ENCODE measurements around the gene OLFM1. TPM values are rescaled to one million over a fixed set of nuclear protein-coding genes. Genes with fewer than 3 reads are reported as not detected.

The OLFM1 gene
- total and polyA plus RNA-seq, 2 of the 4 experiments (the other 2 are of a cell fraction): 0.36 to 0.38 TPM

DNA sequence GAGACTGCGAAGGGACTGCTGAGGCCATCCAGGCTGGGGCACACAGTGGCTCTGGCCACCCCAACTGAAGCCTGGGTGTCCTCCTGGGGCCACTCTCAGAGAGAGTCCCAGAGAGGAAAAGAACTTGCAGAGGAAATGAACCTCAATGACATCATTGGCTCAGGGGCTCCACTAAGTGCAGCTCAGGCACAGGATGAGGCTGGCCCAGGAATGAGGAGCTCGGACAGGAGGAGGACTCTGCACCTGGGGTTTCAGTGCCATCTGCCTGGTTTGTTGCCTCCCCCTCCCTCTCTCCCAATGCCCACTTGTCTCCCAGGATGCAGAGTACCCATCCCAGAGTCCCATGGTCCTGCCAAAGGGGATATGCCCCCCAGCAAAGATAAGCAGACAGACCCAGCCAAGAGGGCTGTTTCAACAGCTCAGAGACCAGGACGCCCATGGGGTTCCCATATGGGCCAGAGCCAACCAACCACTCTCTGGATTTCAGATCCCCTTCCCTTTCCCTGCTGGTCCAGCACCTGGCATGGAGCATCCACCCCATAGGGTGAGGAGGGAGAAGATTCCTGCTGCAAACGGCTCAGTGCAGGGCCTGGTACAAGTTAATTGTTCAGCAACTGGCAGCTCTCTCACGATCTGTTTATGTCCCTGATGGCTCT, 26.9 kb upstream of the OLFM1 start:
- dilution Hi-C loops (cut with HindIII; ENCODE audit: low sequenced_read_pairs, unreplicated experiment): no loop called here
- Histone ChIP-seq H3K56ac (ENCODE audit: extremely low read depth, insufficient read depth, low read length) (no peak overlapping the region), H3K18ac (ENCODE audit: low read depth, low read length) (no peak overlapping the region), H4K5ac (ENCODE audit: low read depth, low read length) (no peak overlapping the region), H2BK15ac (ENCODE audit: low read depth, low read length) (no peak overlapping the region), H3K79me1 (ENCODE audit: low read depth in 1 of 2, low read length in 2 of 2) (no peaks in the 10 kb centered on the region), H2BK120ac (ENCODE audit: low read depth, low read length) (no peak overlapping the region), H2BK5ac (ENCODE audit: low read depth, low read length, poor library complexity, severe bottlenecking) (no peak overlapping the region), H3K9ac (ENCODE audit: low read depth, low read length) (no peak overlapping the region), H3K9me1 (ENCODE audit: insufficient read depth, low read length) (no peaks in the 10 kb centered on the region), H3K4me3 (ENCODE audit: insufficient read depth, low read depth, low read length) (no peak overlapping the region), H3K27me3 (ENCODE audit: control insufficient read depth, insufficient read depth, low read length) (no peaks in the 10 kb centered on the region), H2AFZ (replicated peaks; ENCODE audit: low read length, poor library complexity) (no peak overlapping the region), H3K4me2 (ENCODE audit: low read depth, low read length) (no peak overlapping the region), H2BK20ac (ENCODE audit: low read depth, low read length) (no peak overlapping the region), H3K27ac (ENCODE audit: insufficient read depth, low read length) (no peak overlapping the region), H2AK9ac (replicated peaks; ENCODE audit: low read depth, low read length, poor library complexity) (no peak overlapping the region), H3K4me1 (ENCODE audit: control insufficient read depth, insufficient read depth, low read length) (no peaks in the 10 kb centered on the region), H3K23ac (ENCODE audit: low read depth, low read length) (no peak overlapping the region), H4K8ac (ENCODE audit: low read depth in 2 of 2, low read length in 2 of 2) (no peak overlapping the region), H4K20me1 (ENCODE audit: insufficient read depth, low read length) (no peaks in the 10 kb centered on the region), H3K36me3 (ENCODE audit: control insufficient read depth, insufficient read depth, low read length) (no peaks in the 10 kb centered on the region), H4K91ac (ENCODE audit: insufficient read depth, low read depth, low read length) (no peak overlapping the region), H3K4ac (ENCODE audit: low read depth, low read length) (no peak overlapping the region), H3K9me3 (ENCODE audit: control insufficient read depth, insufficient read depth, low read length) (no peaks in the 10 kb centered on the region; the same call in 1 of the 2 replicates), H3K14ac (replicated peaks; ENCODE audit: low read depth, low read length) (no peak overlapping the region), H2AK5ac (ENCODE audit: low read depth, low read length) (no peak overlapping the region)
- ATAC-seq (ENCODE audit: low read depth) (no peak), DNase-seq (no peak)
- in situ Hi-C loops (cut with MboI; ENCODE audit: low sequenced_read_pairs): no loop called here
- POLR2A ChIA-PET (ENCODE audit: unreplicated experiment): no interaction called here
- BruUV-seq (replicated peaks): no TSS peak
- TF ChIP-seq POLR2A (IDR thresholded peaks at IDR 0.05; ENCODE audit: low read depth, low read length): no peak
- TF ChIP-seq MAFK (IDR thresholded peaks at IDR 0.05; ENCODE audit: low read depth, low read length): no peak
- TF ChIP-seq MXI1 (IDR thresholded peaks at IDR 0.05; ENCODE audit: borderline replicate concordance, low read depth, low read length): no peak
- no peak for TF ChIP-seq FOS (IDR thresholded peaks at IDR 0.05; ENCODE audit: low read depth, low read length)
- no peak for TF ChIP-seq BHLHE40 (IDR thresholded peaks at IDR 0.05; ENCODE audit: low read depth, low read length)
- no peak for TF ChIP-seq CEBPB (IDR thresholded peaks at IDR 0.05; ENCODE audit: low read depth, low read length)
- no peak for TF ChIP-seq CHD1 (IDR thresholded peaks at IDR 0.05; ENCODE audit: low read depth, low read length)
- no peak for TF ChIP-seq RCOR1 (IDR thresholded peaks at IDR 0.05; ENCODE audit: insufficient replicate concordance, low read length)
- no peak for TF ChIP-seq RAD21 (IDR thresholded peaks at IDR 0.05; ENCODE audit: low read length)
- no peak for TF ChIP-seq ELK1 (IDR thresholded peaks at IDR 0.05; ENCODE audit: borderline replicate concordance, low read depth, low read length)
- TF ChIP-seq SMC3 (IDR thresholded peaks at IDR 0.05; ENCODE audit: low read depth, low read length): no peak
- TF ChIP-seq MAZ (IDR thresholded peaks at IDR 0.05; ENCODE audit: borderline replicate concordance, low read depth, low read length): no peak
- TF ChIP-seq NFE2L2 (IDR thresholded peaks at IDR 0.05; ENCODE audit: low read depth, low read length): no peak
- TF ChIP-seq, protein P1, sequence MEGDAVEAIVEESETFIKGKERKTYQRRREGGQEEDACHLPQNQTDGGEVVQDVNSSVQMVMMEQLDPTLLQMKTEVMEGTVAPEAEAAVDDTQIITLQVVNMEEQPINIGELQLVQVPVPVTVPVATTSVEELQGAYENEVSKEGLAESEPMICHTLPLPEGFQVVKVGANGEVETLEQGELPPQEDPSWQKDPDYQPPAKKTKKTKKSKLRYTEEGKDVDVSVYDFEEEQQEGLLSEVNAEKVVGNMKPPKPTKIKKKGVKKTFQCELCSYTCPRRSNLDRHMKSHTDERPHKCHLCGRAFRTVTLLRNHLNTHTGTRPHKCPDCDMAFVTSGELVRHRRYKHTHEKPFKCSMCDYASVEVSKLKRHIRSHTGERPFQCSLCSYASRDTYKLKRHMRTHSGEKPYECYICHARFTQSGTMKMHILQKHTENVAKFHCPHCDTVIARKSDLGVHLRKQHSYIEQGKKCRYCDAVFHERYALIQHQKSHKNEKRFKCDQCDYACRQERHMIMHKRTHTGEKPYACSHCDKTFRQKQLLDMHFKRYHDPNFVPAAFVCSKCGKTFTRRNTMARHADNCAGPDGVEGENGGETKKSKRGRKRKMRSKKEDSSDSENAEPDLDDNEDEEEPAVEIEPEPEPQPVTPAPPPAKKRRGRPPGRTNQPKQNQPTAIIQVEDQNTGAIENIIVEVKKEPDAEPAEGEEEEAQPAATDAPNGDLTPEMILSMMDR (conservative IDR thresholded peaks at IDR 0.05; ENCODE audit: low read depth, low read length): no peak
- TF ChIP-seq RFX5 (IDR thresholded peaks at IDR 0.05; ENCODE audit: low read depth, low read length): no peak
- 0% methylated on average over 1 of the region's 5 CpGs; no CpG with 5 or more reads in 1 of the 2 experiments for WGBS, 2 experiments (ENCODE audit: extremely low coverage in 2 of 2, insufficient read length in 1 of 2)
- CTCF ChIA-PET: no interaction called here
- intact Hi-C loops (cut with micrococcal nuclease): no loop called here

Data from IMR-90 (cell line).